HG02610 (cell line): Measurements from ENCODE around the gene GRK3.
"Not testable (repeated sequence)": the region's sequence is repeated elsewhere in the genome, so short reads cannot be mapped to it uniquely, and the experiment has no call there.

Experiments used
- ATAC-seq: cut with Tn5 transposase; IDR thresholded peaks from one replicate; pipeline ENCODE4 v1.9.1; 2021; ENCODE audit warnings: mild to moderate bottlenecking, moderate library complexity; ENCODE audit not compliant: unreplicated experiment

The GRK3 gene

DNA sequence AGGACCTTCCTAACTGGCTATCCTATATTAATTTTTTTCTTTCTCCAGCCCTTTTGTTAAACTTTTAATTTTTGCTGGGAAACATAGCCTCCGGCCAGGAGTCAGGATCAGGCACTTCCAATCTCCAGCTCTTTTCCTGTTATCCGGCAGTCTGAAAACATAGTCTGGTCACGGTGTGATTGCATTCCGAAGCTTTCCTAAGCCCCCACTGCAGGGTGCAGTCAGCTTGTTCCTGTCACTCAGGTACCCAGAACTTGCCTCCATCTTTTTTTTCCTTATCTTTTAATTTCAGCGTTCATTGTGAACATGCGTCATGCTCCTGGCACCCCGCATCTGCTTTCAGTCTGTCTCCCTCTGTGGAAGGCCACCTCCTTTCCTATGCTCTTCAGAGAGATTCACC, 59.4 kb downstream of the GRK3 start:
- ATAC-seq, result no peak

DNA sequence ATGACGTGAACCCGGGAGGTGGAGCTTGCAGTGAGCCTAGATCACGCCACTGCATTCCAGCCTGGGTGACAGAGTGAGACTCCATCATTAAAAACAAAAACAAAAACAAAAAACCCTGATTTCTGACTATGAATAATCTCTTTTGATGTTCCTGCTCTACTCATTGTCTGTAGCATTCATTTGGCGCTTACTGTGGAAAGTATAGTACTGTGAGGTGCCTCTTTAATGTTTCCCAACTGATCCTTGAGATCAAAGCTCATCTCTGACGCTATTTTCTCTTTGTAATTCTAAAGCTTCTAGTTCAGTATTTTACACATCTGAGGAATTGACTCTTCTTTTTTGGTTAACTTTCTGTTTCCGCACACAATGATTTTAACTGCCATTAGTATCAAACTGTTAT, 60.0 kb downstream of the GRK3 start:
- no peak for ATAC-seq

DNA sequence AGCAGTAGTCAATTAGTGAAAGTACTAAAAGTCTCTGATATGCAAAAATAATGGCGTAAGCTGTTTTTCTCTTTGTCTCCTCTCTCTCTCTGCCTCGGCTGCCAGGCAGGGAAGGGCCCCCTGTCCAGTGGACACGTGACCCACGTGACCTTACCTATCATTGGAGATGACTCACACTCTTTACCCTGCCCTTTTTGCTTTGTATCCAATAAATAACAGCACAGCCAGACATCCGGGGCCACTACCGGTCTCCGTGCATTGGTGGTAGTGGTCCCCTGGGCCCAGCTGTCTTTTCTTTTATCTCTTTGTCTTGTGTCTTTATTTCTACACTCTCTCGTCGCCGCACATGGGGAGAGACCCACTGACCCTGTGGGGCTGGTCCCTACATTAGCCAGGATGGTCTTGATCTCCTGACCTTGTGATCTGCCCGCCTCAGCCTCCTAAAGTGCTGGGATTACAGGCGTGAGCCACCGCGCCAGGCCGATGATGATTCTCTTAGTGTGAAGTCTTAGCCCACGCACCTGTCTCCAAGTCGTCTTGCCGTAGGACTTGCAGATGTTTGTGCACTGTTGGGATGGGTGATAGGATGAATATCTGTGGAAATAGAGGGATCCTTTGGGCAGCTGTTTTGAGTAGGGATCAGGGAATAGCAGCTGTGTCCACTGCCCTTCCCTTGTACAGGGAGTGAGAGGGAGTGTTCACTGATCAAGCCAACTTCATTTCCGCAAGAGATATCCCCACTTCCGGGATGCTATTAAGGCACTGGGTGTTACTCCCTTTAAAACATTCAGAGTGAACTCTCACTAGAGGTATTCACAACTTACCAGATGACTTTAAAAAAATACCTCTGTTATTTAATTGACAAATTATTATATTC, 61.5 kb downstream of the GRK3 start:
- not testable (repeated sequence) for ATAC-seq

DNA sequence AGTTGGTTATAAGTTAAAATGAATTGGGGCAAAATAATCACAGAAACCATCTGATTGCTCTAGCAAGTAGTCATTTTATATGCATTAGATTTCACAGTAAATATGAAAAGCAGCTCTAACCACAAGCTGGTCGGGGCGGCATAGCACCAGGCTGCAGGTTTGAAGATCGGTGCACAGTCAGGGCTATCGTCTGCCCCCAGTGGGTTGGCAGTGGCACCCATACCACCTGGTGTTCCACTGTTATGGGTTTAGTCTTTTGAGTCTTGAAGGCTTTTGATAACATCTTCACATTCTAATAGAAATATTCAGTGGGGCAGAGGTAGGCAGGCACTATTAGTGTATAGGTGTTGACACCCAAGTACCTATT, 62.1 kb downstream of the GRK3 start:
- ATAC-seq, result no peak

DNA sequence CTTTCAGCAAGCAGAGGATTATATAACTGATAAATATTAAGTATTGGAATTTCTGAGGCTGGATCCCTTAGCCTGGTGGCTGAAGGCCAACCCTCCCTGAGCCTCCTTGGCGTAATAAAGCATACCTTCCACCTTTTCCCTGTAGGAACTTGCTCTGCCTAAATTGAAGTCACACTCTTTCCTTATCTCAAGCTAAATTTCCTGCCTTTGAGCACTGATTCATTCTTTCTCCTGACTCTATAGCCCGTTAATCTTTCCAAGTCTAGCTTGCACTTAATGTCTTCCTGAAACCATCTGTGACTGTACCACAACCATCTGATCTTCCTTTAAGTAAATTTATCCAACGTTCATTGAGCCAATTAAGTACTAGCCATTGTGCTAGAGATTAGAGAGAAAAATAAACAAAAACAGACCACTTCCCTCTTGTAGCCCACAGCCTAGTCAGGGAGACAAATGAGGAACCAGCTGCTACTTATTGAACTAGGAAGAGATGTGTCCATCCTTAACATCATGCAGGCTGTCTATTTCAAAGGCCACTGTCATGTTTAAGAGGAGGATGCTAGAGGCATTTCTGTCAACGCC, 62.9 kb downstream of the GRK3 start:
- ATAC-seq, result no peak

DNA sequence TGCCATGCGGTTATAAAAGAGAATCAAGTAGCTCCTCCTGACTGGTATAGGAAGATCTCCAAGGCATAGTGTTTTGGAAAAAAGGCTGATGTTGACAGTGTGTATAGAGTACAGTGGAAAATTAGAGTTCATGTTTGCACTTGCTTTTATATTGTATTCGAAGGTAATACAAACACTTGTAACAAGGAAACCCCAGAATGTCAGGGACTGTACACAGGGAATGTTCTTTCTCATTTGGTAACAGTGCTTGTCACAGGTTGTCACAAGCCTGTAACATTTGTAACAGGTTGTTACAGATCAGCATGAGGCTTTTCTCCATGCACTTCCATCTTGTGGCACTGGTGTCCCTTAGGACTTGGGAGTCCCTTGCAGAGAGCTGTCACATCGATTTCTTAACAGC, 64.0 kb downstream of the GRK3 start:
- no peak for ATAC-seq

DNA sequence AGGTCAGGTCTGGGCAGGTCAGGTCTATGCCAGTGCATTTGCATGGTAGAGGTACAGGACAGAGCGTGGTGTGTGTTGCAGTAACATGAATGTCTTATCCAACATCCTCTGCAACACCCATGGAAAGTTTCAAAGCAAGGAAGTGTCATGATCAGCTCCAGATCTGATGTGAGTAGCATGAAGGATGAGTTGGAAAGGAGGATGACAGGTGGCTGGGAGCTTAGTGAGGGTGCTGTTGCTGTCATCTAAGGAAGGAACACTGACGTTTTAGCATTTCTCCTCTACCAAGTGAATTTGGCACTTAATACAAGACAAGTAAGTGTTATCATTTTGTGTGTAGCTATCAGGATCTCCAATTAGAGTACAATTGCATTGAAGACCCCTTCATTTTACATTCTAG, 65.1 kb downstream of the GRK3 start:
- ATAC-seq, result no peak

DNA sequence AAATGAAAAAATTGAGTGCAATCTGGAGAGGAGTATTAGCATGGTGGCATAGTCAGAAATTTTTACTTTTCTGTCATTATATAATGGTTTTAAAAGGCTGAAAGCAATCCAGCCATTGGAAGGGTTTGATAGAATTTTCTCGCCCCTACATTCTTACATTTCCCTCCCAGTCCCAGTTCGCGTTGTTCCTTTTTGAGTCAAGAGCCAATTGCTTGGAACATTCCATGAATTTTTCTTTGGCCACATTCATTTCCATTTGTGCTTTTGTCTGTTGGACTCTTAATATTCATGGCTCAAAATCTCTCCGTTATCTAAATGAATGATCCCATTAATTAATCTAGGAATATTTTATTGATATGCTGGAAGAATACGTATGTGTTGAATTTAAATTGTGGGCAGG, 66.0 kb downstream of the GRK3 start:
- ATAC-seq, result no peak

DNA sequence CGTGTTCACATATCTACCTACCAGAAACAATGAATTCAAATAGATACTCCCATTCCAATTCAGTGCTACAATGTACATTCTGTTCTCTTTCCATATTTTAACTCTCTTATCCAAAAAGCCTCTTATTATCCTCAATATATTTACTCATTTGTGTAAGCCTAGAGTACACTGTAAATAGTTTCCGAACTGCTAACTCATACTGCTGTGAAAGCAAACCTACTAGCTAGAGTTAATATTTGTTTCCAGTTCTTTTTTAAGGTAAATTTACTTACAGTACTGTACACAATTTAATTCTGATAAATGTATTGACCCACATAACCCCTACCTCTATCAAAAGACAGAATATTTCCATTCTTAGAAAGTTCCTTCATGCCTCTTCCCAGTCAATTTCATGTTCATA, 71.8 kb downstream of the GRK3 start:
- no peak for ATAC-seq

DNA sequence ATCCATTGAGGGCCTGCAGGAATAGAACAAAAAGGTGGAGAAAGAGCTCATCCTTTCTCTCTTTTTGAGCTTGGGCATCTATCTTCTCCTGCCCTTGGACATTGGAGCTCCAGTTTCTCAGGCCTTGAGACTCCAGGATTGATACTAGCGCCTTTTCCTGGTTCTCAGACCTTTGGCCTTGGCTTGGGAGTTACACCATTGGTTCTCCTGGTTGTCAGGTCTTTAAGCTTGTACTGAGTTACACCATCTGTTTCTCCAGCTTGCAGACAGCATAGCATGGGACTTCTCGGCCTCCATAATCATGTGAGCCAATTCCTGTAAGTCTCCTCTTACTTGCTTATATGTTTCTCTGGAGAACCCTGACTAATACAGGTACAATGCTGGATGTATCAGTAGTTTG, 72.6 kb downstream of the GRK3 start:
- ATAC-seq, result no peak

DNA sequence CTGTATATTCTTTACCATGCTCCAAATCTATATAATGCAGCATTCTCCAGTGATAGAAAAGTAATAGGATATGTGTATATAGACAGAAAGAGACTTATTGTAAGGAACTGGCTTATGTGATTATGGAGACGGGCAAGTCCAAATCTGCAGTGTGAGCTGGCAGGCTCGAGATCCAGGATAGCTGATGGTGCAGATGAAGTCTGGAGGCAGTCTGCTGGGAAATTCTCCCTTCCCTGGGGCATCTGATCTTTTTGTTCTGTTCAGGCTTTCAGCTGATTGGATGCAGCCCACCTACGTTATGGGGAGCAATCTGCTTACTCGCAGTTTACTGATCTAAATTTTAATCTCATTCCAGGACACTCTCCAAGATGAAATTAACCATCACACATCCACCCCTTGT, 73.2 kb downstream of the GRK3 start:
- no peak for ATAC-seq

DNA sequence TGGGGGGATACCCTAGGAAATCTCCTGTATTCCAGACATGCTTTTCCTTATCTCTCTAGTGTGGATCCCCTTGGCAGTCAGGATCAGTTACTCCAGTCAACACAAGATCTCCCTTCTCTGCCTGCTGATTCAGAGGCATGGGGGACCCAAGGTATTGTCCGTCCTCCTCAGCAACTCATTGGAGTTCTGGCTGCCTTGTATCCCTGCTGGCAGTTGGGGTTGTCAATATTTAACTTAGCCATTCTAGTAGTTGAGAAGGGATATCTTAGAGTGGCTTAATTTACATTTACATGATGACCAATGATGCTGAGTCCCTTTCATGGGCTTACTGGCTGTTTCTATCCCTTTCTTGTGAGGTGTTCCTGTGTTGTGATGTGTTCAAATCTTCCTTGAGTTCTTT, 74.2 kb downstream of the GRK3 start:
- no peak for ATAC-seq

DNA sequence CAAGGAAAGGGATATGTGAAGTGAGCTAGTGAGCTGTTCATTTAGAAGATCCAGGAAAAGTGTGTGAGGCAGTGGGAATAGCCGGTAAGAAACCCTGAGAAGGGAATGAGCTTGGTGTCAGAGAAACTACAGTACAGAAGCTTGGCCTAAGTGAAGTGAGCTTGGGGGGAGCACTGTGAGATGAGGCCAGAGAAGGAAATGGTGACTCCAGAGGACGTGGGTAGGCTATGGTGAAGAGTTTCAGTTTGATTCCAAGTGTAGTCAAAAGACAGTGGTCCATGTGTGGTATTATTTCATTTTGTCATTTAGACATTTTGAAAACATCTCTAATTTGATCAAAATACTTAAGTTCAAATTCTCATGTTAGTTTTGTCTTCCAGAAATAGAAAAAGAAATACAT, 77.2 kb downstream of the GRK3 start:
- ATAC-seq, result no peak

DNA sequence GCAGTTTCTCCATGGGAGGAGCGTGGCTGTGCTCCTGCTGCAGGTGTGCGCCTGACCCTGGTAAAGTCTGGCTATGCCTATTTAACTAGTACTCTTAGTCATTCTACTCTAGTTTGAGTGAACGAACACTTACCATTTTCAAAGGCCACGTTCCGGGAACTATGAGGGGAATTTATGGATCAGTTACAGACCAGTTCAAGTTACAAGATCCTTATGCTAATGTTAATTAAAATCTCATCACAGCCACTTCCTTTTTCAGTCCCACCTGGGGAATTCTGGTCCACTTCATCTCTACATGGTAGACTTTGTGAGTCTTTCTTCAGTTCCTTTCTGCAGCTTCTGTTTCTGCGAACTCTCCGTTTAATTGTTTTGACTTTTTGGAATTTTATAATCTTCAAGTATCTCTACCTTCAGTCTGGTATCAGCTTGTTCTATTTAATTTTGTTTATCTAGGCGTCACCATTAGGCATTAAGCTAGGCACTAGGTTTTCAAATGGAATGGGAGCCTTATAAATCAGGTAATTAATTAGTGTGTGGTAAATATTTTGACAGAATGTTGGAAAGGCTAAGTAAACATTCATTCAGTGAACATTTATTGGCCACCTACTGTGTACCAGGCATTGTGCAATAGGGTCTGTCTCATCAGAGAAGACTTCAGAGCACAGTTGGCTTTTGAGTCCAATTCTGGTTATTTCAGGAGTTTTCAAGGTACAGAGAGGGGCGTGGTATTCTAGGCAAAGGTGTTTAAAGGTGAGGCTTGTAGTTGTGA, 78.9 kb downstream of the GRK3 start:
- no peak for ATAC-seq

DNA sequence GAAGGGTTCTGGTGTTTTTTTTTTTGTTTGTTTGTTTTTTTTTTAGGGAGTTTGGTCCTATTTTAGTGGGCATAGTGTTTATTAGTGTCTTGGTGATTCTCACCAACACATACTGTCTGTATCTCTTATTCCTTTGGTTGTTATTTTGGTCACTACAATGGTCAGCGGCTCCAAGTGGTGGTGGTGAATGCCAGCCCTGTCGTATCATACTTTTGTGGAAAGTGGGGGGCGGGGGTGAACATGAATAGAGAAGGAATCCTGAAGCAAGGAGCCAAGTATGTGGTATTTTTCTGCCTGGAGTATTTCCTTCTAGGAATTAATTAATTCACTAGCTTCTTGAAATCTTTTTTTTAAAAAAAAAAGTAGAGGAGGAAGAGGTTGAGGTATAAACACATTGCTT, 79.6 kb downstream of the GRK3 start:
- no peak for ATAC-seq

DNA sequence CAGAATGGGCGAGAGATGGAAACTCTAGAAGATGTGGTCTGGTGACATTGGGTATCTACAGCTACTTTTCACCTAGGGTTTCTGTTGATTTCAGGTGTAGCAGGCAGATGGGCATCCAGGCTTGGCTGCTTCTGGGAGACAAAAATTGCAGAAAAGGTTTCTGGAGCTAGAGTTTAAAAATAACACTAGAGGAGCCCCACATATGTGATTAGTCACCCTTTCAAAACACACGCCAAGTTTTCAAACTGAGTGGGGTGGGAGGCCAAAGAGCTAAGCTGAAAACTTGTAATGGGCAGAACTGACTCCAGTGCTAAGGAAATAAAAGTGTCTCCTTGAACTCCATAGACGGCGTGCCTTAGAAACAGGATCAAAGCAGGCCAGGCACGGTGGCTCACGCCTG, 80.8 kb downstream of the GRK3 start:
- no peak for ATAC-seq

DNA sequence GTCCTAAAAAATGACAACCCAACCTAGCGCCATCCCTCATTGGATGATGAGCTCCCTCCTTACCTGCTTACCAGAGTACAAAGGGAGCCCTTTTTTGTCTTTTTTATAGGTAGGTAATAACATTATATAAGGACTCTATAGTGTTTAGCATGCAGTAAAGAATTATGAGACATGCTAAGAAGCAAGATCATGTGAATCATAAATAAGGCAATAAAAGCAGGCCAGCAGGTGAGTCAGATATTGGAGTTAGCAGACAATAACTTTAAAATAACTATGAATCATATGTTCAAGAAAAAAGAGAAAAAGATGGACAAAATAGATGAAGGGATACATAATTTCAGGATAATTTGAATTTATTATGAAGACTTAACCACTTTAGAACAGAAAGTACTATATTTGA, 81.5 kb downstream of the GRK3 start:
- no peak for ATAC-seq

DNA sequence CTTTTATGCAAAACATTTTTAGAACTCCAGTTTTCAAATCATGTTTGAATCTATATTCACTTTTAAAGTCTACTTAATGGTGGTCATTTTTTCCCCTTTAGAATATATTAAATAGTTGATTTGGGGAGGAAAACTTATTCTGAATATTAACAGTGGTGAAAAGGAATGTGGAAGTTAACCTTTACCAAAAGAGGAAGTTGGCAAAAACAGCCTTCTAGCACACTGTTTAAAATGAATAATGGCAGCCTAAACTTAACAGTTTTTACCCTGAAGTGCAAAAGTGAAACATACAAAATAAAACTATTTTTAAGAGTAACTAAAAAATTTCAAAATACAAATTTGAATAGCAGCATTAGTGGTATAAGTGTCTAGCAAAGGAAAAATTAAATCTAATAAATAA, 86.4 kb downstream of the GRK3 start:
- ATAC-seq, result no peak

DNA sequence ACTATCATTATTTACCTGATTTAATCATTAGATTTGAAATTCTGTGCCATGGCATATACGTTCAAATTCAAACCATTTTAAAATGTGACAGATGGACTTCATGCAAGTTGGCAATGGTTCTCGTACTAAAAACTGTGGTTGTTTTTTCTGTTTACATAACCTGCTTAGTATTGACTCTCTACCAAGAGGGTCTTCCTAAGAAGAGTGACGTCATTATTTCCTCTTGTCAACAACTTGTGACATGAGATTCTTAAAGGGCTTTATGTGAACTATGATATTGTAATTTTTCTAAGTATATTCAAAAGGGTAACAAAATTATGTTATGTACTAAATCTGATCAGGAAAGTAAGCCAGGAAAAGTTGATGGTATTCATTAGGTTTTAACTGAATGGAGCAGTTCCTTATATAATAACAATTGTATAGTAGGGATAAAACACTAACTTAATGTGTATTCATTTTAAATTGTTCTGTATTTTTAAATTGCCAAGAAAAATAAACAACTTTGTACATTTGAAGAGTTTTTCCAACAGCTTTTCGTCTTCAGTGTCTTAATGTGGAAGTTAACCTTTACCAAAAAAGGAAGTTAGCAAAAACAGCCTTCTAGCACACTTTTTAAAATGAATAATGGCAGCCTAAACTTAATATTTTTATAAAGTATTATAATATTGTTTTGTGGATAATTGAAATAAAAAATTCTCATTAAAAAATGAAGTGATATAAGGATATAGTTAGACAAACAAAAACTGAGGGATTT, 87.0 kb downstream of the GRK3 start:
- ATAC-seq, result no peak

DNA sequence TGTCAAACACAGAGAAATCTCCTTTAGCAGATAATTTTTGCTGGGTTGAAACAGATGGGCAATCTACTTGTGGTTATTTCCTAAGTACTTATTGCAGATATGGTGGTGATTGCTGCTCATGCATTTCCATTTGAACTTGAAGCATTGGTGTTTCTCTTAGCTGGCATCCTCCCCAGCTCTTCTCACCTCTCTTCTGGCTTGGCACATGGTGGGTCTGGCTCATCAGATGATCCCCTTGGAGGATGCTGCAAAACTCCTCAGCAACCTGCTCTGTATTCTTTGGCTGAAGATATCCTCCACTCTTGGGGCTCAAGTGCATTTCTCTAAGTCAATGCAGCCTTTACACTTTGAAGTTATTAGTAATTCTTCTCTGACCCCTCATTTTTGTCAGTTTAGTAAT, 90.2 kb downstream of the GRK3 start:
- ATAC-seq, result no peak

DNA sequence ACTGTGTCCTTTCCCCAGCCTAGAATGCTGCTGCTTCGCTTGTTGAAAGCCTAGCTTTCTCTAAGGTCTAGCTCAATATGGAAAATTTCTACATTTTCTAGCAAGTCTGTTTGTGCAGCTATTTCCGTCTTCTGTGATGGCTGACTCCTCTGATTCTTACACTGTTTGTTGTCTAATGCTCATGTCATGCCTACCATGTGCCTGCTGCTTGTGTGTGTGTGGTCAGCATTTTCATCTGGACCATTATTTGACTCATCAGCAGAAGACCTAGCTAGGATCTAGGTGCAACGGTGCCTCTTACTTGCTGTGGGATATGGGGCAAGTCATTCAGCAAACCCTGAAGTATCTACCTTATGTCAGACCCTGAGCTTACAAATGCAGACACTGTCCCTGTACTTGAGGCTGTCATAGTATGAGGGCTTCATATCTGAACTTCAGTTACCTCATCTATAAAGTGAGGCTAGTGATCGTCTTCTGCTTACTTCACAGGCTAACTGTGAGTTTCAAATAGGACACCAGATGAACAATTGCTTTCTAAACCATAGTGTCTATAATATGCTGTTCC, 91.0 kb downstream of the GRK3 start:
- ATAC-seq, result no peak
